ENCODE data around the gene MPND.

The MPND gene

GRCh38 chr19:4400135-4400936 is 57.0 kb downstream of the MPND start, which contains the start of gene SH3GL1:
Gene SH3GL1, minus strand, starts transcription at chr19:4400547. Its CDS starts 179 bp downstream, at chr19:4400368.
- DNase-seq (ENCODE audit: low read depth in 2 of 2, low spot score in 1 of 2), result peak; percentile 85 to 89

GRCh38 chr19:4401769-4402170 is 58.4 kb downstream of the MPND start:
- DNase-seq (ENCODE audit: low read depth in 2 of 2, low spot score in 1 of 2), result no peak

- DNase-seq (ENCODE audit: low read depth in 2 of 2, low spot score in 1 of 2), result peak; percentile 95 to 99
Observed at GRCh38 chr19:4402171-4403004, 59.0 kb downstream of the MPND start, which contains the start of gene CHAF1A. Gene CHAF1A, plus strand, starts transcription at chr19:4402640. Its CDS starts 123 bp downstream, at chr19:4402763.

GRCh38 chr19:4403005-4403761 is 59.8 kb downstream of the MPND start:
- DNase-seq (ENCODE audit: low read depth in 2 of 2, low spot score in 1 of 2), result no peak

- no peak for DNase-seq (ENCODE audit: low read depth in 2 of 2, low spot score in 1 of 2)
Observed at GRCh38 chr19:4405977-4406376, 62.6 kb downstream of the MPND start.

GRCh38 chr19:4406626-4407025 is 63.3 kb downstream of the MPND start:
- DNase-seq (ENCODE audit: low read depth in 2 of 2, low spot score in 1 of 2), result no peak

GRCh38 chr19:4409123-4409933 is 66.0 kb downstream of the MPND start:
- DNase-seq (ENCODE audit: low read depth in 2 of 2, low spot score in 1 of 2), result no peak

Measured in stimulated activated CD8-positive, alpha-beta memory T cell treated with anti-CD3 and anti-CD28 coated beads, Interleukin-4, amount 100 ng/mL, for 4 hours (primary cell).